Uterus (tissue), 2 donors: ENCODE measurements around the gene GABRG3.

Source experiments
- POLR2A ChIP-seq, 2 donors: fragments of 450-650 bp; IDR thresholded peaks; one replicate each; pipeline ENCODE4 v1.6.1; 2016; ENCODE audit warnings: antibody characterized with exemption in 2 of 2, mild to moderate bottlenecking in 1 of 2, moderate library complexity in 1 of 2
- TF ChIP-seq, protein P1 (sequence below), 4 experiments: fragments of 200-600 bp in 2 of 4; fragments of 450-650 bp in 2 of 4; sonication (generic) in 2 of 4; IDR thresholded peaks; one replicate each; pipeline ENCODE4 v1.5.1; 2016 to 2019; ENCODE audit warnings: antibody characterized with exemption in 4 of 4, mild to moderate bottlenecking in 2 of 4, moderate library complexity in 1 of 4

GRCh38 chr15:27081676-27082418 is 110.9 kb downstream of the GABRG3 start:
- TF ChIP-seq POLR2A (IDR thresholded peaks at IDR 0.05): no peak
- TF ChIP-seq, protein P1, sequence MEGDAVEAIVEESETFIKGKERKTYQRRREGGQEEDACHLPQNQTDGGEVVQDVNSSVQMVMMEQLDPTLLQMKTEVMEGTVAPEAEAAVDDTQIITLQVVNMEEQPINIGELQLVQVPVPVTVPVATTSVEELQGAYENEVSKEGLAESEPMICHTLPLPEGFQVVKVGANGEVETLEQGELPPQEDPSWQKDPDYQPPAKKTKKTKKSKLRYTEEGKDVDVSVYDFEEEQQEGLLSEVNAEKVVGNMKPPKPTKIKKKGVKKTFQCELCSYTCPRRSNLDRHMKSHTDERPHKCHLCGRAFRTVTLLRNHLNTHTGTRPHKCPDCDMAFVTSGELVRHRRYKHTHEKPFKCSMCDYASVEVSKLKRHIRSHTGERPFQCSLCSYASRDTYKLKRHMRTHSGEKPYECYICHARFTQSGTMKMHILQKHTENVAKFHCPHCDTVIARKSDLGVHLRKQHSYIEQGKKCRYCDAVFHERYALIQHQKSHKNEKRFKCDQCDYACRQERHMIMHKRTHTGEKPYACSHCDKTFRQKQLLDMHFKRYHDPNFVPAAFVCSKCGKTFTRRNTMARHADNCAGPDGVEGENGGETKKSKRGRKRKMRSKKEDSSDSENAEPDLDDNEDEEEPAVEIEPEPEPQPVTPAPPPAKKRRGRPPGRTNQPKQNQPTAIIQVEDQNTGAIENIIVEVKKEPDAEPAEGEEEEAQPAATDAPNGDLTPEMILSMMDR (IDR thresholded peaks at IDR 0.05): no peak
